Parathyroid adenoma (tissue), 2 donors: ENCODE data around the gene PDIA6.

Source experiments
- H2AFZ ChIP-seq: fragments of 300-600 bp; sonication (generic); one replicate; pipeline ENCODE4 v1.7.0; 2017; ENCODE audit warnings: antibody characterized with exemption, mild to moderate bottlenecking
- H3K27ac ChIP-seq: fragments of 300-600 bp; sonication (generic); one replicate; pipeline ENCODE4 v1.7.0; 2017
- H3K27me3 ChIP-seq: fragments of 300-600 bp; sonication (generic); one replicate; pipeline ENCODE4 v1.7.0; 2017; ENCODE audit warnings: low read length; ENCODE audit not compliant: control insufficient read depth, insufficient read depth
- H3K36me3 ChIP-seq: fragments of 300-600 bp; sonication (generic); one replicate; pipeline ENCODE4 v1.7.0; 2017; ENCODE audit warnings: low read length; ENCODE audit not compliant: control insufficient read depth, insufficient read depth
- H3K4me1 ChIP-seq: fragments of 300-600 bp; sonication (generic); one replicate; pipeline ENCODE4 v1.7.0; 2017; ENCODE audit warnings: control low read depth
- H3K4me2 ChIP-seq: fragments of 300-600 bp; sonication (generic); one replicate; pipeline ENCODE4 v1.7.0; 2017; ENCODE audit warnings: low read length
- H3K4me3 ChIP-seq: fragments of 300-600 bp; sonication (generic); one replicate; pipeline ENCODE4 v1.7.0; 2017; ENCODE audit warnings: low read depth, low read length
- H3K79me2 ChIP-seq: fragments of 300-600 bp; sonication (generic); one replicate; pipeline ENCODE4 v1.7.0; 2017; ENCODE audit warnings: control low read depth
- H3K9ac ChIP-seq: fragments of 300-600 bp; sonication (generic); one replicate; pipeline ENCODE4 v1.7.0; 2017; ENCODE audit warnings: mild to moderate bottlenecking
- H3K9me3 ChIP-seq: fragments of 300-600 bp; sonication (generic); one replicate; pipeline ENCODE4 v1.7.0; 2017; ENCODE audit warnings: low read length; ENCODE audit not compliant: control insufficient read depth
- CTCF ChIP-seq: fragments of 300-600 bp; sonication (generic); IDR thresholded peaks from one replicate; pipeline ENCODE4 v1.7.0; 2017; ENCODE audit warnings: antibody characterized with exemption, mild to moderate bottlenecking
- donor health status: primary hyperparathyroidism.

Gene PDIA6

GRCh38 chr2:10740226-10740625, 72.4 kb downstream of the PDIA6 start:
- Histone ChIP-seq H3K9ac (no peak overlapping the region), H3K9me3 (no peaks in the 10 kb centered on the region), H3K27ac (no peak overlapping the region), H3K4me1 (no peaks in the 10 kb centered on the region), H3K4me3 (no peak overlapping the region), H3K79me2 (no peaks in the 10 kb centered on the region), H3K27me3 (no peaks in the 10 kb centered on the region), H3K36me3 (no peaks in the 10 kb centered on the region), H3K4me2 (no peak overlapping the region), H2AFZ (no peak overlapping the region)
- TF ChIP-seq CTCF, result no peak

- Histone ChIP-seq H3K4me3 (no peak overlapping the region), H3K27me3 (no peaks in the 10 kb centered on the region), H3K36me3 (no peaks in the 10 kb centered on the region), H3K79me2 (no peaks in the 10 kb centered on the region), H3K9me3 (no peaks in the 10 kb centered on the region), H2AFZ (no peak overlapping the region), H3K27ac (no peak overlapping the region), H3K4me2 (no peak overlapping the region), H3K4me1 (no peaks in the 10 kb centered on the region), H3K9ac (no peak overlapping the region)
- no peak for TF ChIP-seq CTCF
Measured at GRCh38 chr2:10738192-10738591, 74.4 kb downstream of the PDIA6 start.

- no peak for TF ChIP-seq CTCF
- no peak overlapping the region for H3K4me3 ChIP-seq
- no peak overlapping the region for H2AFZ ChIP-seq
- no peak overlapping the region for H3K9ac ChIP-seq
- H3K36me3 ChIP-seq, result no peaks in the 10 kb centered on the region
- no peaks in the 10 kb centered on the region for H3K9me3 ChIP-seq
- H3K27ac ChIP-seq, result no peak overlapping the region
- no peaks in the 10 kb centered on the region for H3K4me1 ChIP-seq
- H3K79me2 ChIP-seq, result no peaks in the 10 kb centered on the region
- no peaks in the 10 kb centered on the region for H3K27me3 ChIP-seq
- no peak overlapping the region for H3K4me2 ChIP-seq
Measured at GRCh38 chr2:10733980-10734379, 78.6 kb downstream of the PDIA6 start.

GRCh38 chr2:10733566-10733925, 79.0 kb downstream of the PDIA6 start:
- no peak for TF ChIP-seq CTCF
- Histone ChIP-seq H3K79me2 (no peaks in the 10 kb centered on the region), H3K9ac (no peak overlapping the region), H3K27me3 (no peaks in the 10 kb centered on the region), H3K27ac (no peak overlapping the region), H3K4me2 (no peak overlapping the region), H2AFZ (no peak overlapping the region), H3K9me3 (no peaks in the 10 kb centered on the region), H3K4me3 (no peak overlapping the region), H3K4me1 (no peaks in the 10 kb centered on the region), H3K36me3 (no peaks in the 10 kb centered on the region)
